Esophagus squamous epithelium (tissue), 5 donors: ENCODE data around the gene GALR2. TPM values are rescaled to one million over a fixed set of nuclear protein-coding genes. Genes with fewer than 3 reads are reported as not detected.

ENCODE experiments used
- DNase-seq: peaks from one replicate; lab custom pipeline; 2025; lab: John Stamatoyannopoulos, UW
- H3K27ac ChIP-seq, 4 donors: fragments of 200-600 bp; sonication (generic); one replicate each; pipeline ENCODE4 v1.5.1; 2016 to 2019; ENCODE audit warnings: mild to moderate bottlenecking in 1 of 4
- H3K27me3 ChIP-seq, 4 donors: fragments of 200-600 bp; sonication (generic); 1 replicate in 3 of 4; 2 replicates in 1 of 4; pipeline versions ENCODE4 v1.5.1 to v1.6.0; 2017 to 2021; ENCODE audit warnings: antibody characterized with exemption in 1 of 4
- H3K36me3 ChIP-seq, 3 donors: fragments of 200-600 bp; sonication (generic); one replicate each; pipeline ENCODE4 v1.5.1; 2016 to 2019
- H3K4me1 ChIP-seq, 3 donors: fragments of 200-600 bp; sonication (generic); one replicate each; pipeline ENCODE4 v1.5.1; 2017 to 2019
- H3K4me3 ChIP-seq, 4 donors: fragments of 200-600 bp; sonication (generic); 1 replicate in 3 of 4; 2 replicates in 1 of 4; pipeline ENCODE4 v1.5.1; 2016 to 2019; ENCODE audit warnings: mild to moderate bottlenecking in 2 of 4, moderate library complexity in 1 of 4
- H3K9me3 ChIP-seq, 3 donors: fragments of 200-600 bp; sonication (generic); one replicate each; pipeline ENCODE4 v1.5.1; 2016 to 2019
- CTCF ChIP-seq, 6 experiments: fragments of 450-650 bp in 4 of 6; fragments of 200-600 bp in 2 of 6; sonication (generic) in 2 of 6; IDR thresholded peaks; one replicate each; pipeline ENCODE4 v1.5.1; 2016 to 2019; ENCODE audit warnings: antibody characterized with exemption in 6 of 6, mild to moderate bottlenecking in 4 of 6, moderate library complexity in 4 of 6
- POLR2A ChIP-seq, 4 donors: fragments of 450-650 bp; IDR thresholded peaks; one replicate each; pipeline ENCODE4 v1.6.1; 2017; ENCODE audit warnings: antibody characterized with exemption in 4 of 4, mild to moderate bottlenecking in 4 of 4, moderate library complexity in 3 of 4
- WGBS, 2 donors: methylation state at CpG; one replicate each; pipeline ENCODE4 v1.1.5; 2018; 5-methylcytosine and 5-hydroxymethylcytosine counted together
- intact Hi-C: fragments of 100-400 bp; cut with DNase I; formaldehyde crosslinking; loops from one replicate; pipeline ENCODE4 v1.15.0; 2022
- total RNA-seq, 4 donors: library from RNA; depleted of rRNA; stranded (reverse); fragments of >200 nt; gene quantifications; one replicate each; pipeline ENCODE4 v1.1.0, GENCODE V29; 2016
- donor health status: DM: yes; HTN: yes; CAD: no.

The GALR2 gene
- total RNA-seq, 4 donors from 2014 or later = 0.32 to 1.6 (median 0.44) TPM; not detected in 1

GRCh38 chr17:76046064-76046463 lies 28.5 kb upstream of the GALR2 start:
- DNase-seq = no peak
- peaks cover 11 to 70% (median 18%) of the 10 kb centered on the region in 3 donors for H3K4me1 ChIP-seq
- WGBS, 2 donors = 42 to 50% methylated on average over 1 to 3 of the region's 8 CpGs

GRCh38 chr17:76048025-76048605 lies 26.5 kb upstream of the GALR2 start:
- no peak for DNase-seq
- peaks cover 45 to 98% (median 69%) of the 10 kb centered on the region in 3 donors for H3K36me3 ChIP-seq

More at GRCh38 chr17:76046064-76046463, 28.5 kb upstream of the GALR2 start:
- Histone ChIP-seq H3K9me3 (no peaks in the 10 kb centered on the region), H3K4me3 (no peak overlapping the region), H3K27me3 (no peaks in the 10 kb centered on the region), H3K27ac (peak overlapping the region; percentile 39 to 88 (median 78)), H3K36me3 (peaks cover 62 to 100% (median 88%) of the 10 kb centered on the region in 3 donors)
- TF ChIP-seq POLR2A (IDR thresholded peaks at IDR 0.05) (no peak), CTCF (IDR thresholded peaks at IDR 0.05) (no peak)
- intact Hi-C loops = no loop called here

GRCh38 chr17:76048711-76049110 lies 25.9 kb upstream of the GALR2 start:
- H3K4me1 ChIP-seq = peaks cover 11 to 84% (median 23%) of the 10 kb centered on the region in 3 donors
- TF ChIP-seq CTCF (IDR thresholded peaks at IDR 0.05) = no peak
- TF ChIP-seq POLR2A (IDR thresholded peaks at IDR 0.05) = no peak
- no peaks in the 10 kb centered on the region for H3K9me3 ChIP-seq
- peaks cover 39 to 98% (median 63%) of the 10 kb centered on the region in 3 donors for H3K36me3 ChIP-seq
- no peak overlapping the region for H3K27ac ChIP-seq
- no peaks in the 10 kb centered on the region for H3K27me3 ChIP-seq
- H3K4me3 ChIP-seq = no peak overlapping the region
- 71 to 72% methylated on average over 9 of the region's 9 CpGs for WGBS, 2 donors
- DNase-seq = no peak
- intact Hi-C loops = no loop called here

More at GRCh38 chr17:76048025-76048605, 26.5 kb upstream of the GALR2 start:
- H3K4me3 ChIP-seq = no peak overlapping the region
- H3K27ac ChIP-seq = peak overlapping the region in 1 of 4 donors; percentile 4
- TF ChIP-seq CTCF (IDR thresholded peaks at IDR 0.05) (no peak), POLR2A (IDR thresholded peaks at IDR 0.05) (no peak)
- WGBS, 2 donors = 77 to 84% methylated on average over 9 of the region's 9 CpGs
- intact Hi-C loops = no loop called here
- peaks cover 11 to 86% (median 23%) of the 10 kb centered on the region in 3 donors for H3K4me1 ChIP-seq
- H3K27me3 ChIP-seq = no peaks in the 10 kb centered on the region
- no peaks in the 10 kb centered on the region for H3K9me3 ChIP-seq

- Histone ChIP-seq H3K4me1 (peaks cover 6 to 84% (median 21%) of the 10 kb centered on the region in 3 donors), H3K27me3 (no peaks in the 10 kb centered on the region), H3K9me3 (no peaks in the 10 kb centered on the region), H3K4me3 (no peak overlapping the region), H3K36me3 (peaks cover 33 to 98% (median 58%) of the 10 kb centered on the region in 3 donors), H3K27ac (no peak overlapping the region)
- no peak for DNase-seq
- TF ChIP-seq CTCF (IDR thresholded peaks at IDR 0.05) (no peak), POLR2A (IDR thresholded peaks at IDR 0.05) (no peak)
- intact Hi-C loops = no loop called here
- 87 to 89% methylated on average over 3 of the region's 3 CpGs for WGBS, 2 donors
Observed at GRCh38 chr17:76049239-76049638, 25.3 kb upstream of the GALR2 start.

- H3K36me3 ChIP-seq = peaks cover 32 to 98% (median 51%) of the 10 kb centered on the region in 3 donors
- peaks cover 3 to 84% (median 20%) of the 10 kb centered on the region in 3 donors for H3K4me1 ChIP-seq
- intact Hi-C loops = loop anchor here (5.0 kb wide), 1 partner anchor 38 kb away; no protein-coding TSS in a partner anchor
- H3K4me3 ChIP-seq = no peak overlapping the region
- H3K27ac ChIP-seq = peak overlapping the region; percentile 30 to 93 (median 90)
- TF ChIP-seq CTCF (IDR thresholded peaks at IDR 0.05) = no peak
- TF ChIP-seq POLR2A (IDR thresholded peaks at IDR 0.05) = no peak
- DNase-seq = no peak
- H3K27me3 ChIP-seq = no peaks in the 10 kb centered on the region
- 89 to 90% methylated on average over 11 to 15 of the region's 15 CpGs for WGBS, 2 donors
- no peaks in the 10 kb centered on the region for H3K9me3 ChIP-seq
Observed at GRCh38 chr17:76049836-76050537, 24.6 kb upstream of the GALR2 start.
